GM19438 (cell line): ENCODE measurements around the gene SYT1.

ENCODE experiments used
- ATAC-seq: cut with Tn5 transposase; IDR thresholded peaks from one replicate; pipeline ENCODE4 v1.9.1; 2021; ENCODE audit warnings: low read depth; ENCODE audit not compliant: unreplicated experiment

The SYT1 gene

GRCh38 chr12:78888568-78888967 is 24.0 kb downstream of the SYT1 start:
- no peak for ATAC-seq

- ATAC-seq = no peak
These were observed 27.2 kb downstream of the SYT1 start for GRCh38 chr12:78891646-78892353.

- ATAC-seq = no peak
These were observed 33.8 kb downstream of the SYT1 start for GRCh38 chr12:78898416-78898815.

GRCh38 chr12:78914859-78915331 is 50.3 kb downstream of the SYT1 start:
- ATAC-seq = no peak

GRCh38 chr12:78916845-78917480 is 52.4 kb downstream of the SYT1 start:
- no peak for ATAC-seq

- no peak for ATAC-seq
These were observed 52.9 kb downstream of the SYT1 start for GRCh38 chr12:78917513-78917912.

GRCh38 chr12:78918268-78918667 is 53.7 kb downstream of the SYT1 start:
- no peak for ATAC-seq

- no peak for ATAC-seq
These were observed 63.9 kb downstream of the SYT1 start for GRCh38 chr12:78928200-78929074.

GRCh38 chr12:78929075-78929418 is 64.5 kb downstream of the SYT1 start:
- no peak for ATAC-seq

- ATAC-seq = no peak
These were observed 67.0 kb downstream of the SYT1 start for GRCh38 chr12:78931466-78931990.

GRCh38 chr12:78933014-78933413 is 68.4 kb downstream of the SYT1 start:
- ATAC-seq = no peak

- ATAC-seq = no peak
These were observed 73.9 kb downstream of the SYT1 start for GRCh38 chr12:78938341-78939084.

- no peak for ATAC-seq
These were observed 85.0 kb downstream of the SYT1 start for GRCh38 chr12:78949532-78949931.

- no peak for ATAC-seq
These were observed 87.4 kb downstream of the SYT1 start for GRCh38 chr12:78951803-78952551.

- no peak for ATAC-seq
These were observed 88.0 kb downstream of the SYT1 start for GRCh38 chr12:78952552-78952929.

GRCh38 chr12:78958941-78959340 is 94.4 kb downstream of the SYT1 start:
- no peak for ATAC-seq

GRCh38 chr12:78959556-78959955 is 95.0 kb downstream of the SYT1 start:
- ATAC-seq = no peak

- no peak for ATAC-seq
These were observed 96.6 kb downstream of the SYT1 start for GRCh38 chr12:78961171-78961570.

GRCh38 chr12:78963439-78964227 is 99.1 kb downstream of the SYT1 start:
- ATAC-seq = no peak
